ENCODE measurements around the gene RAB44. TPM values are rescaled to one million over a fixed set of nuclear protein-coding genes. Genes with fewer than 3 reads are reported as not detected.
"Not testable (repeated sequence)": the region's sequence is repeated elsewhere in the genome, so short reads cannot be mapped to it uniquely, and the experiment has no call there.

Gene RAB44
- total and polyA plus RNA-seq, 8 donors = 0.04 to 0.14 (median 0.09) TPM; not detected in 1

DNA sequence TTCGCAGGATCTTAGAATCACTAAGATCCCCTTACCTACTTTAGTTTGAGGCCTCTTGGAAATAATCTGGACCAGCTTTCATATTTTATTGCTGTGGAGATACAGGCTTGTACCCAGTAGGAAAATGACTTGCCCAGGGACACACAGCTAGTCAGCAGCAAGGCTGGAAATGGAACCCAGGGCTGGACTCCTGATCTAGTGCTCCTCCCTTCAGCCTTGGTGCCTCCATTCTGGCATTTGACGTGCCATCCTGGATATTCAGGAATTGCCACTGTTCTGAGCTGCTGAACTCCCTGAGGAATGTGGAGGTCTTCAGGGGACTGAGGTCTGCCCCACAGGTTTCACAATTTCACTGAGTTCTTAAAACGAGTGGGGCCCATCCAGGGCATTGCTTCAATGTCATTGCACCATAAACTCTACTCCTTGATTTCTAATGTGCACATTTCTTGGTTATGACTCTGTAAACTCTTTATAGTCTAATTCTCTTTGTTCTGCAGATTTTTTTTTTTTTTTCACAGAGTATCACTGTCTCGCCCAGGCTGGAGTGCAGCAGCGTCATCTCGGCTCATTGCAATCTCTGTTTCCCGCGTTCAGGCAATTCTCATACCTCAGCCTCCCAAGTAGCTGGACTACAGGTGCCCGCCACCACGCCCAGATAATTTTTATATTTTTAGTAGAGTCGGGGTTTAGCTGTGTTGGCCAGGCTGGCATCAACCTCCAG, 45.8 kb upstream of the RAB44 start:
- 93 to 95% methylated on average over 11 of the region's 11 CpGs for WGBS, 2 donors
- H3K27ac ChIP-seq = no peak overlapping the region
- TF ChIP-seq, protein P1, sequence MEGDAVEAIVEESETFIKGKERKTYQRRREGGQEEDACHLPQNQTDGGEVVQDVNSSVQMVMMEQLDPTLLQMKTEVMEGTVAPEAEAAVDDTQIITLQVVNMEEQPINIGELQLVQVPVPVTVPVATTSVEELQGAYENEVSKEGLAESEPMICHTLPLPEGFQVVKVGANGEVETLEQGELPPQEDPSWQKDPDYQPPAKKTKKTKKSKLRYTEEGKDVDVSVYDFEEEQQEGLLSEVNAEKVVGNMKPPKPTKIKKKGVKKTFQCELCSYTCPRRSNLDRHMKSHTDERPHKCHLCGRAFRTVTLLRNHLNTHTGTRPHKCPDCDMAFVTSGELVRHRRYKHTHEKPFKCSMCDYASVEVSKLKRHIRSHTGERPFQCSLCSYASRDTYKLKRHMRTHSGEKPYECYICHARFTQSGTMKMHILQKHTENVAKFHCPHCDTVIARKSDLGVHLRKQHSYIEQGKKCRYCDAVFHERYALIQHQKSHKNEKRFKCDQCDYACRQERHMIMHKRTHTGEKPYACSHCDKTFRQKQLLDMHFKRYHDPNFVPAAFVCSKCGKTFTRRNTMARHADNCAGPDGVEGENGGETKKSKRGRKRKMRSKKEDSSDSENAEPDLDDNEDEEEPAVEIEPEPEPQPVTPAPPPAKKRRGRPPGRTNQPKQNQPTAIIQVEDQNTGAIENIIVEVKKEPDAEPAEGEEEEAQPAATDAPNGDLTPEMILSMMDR (IDR thresholded peaks at IDR 0.05) = no peak
- no peaks in the 10 kb centered on the region for H3K9me3 ChIP-seq
- intact Hi-C loops (cut with DNase I) = no loop called here
- H3K4me1 ChIP-seq = no peaks in the 10 kb centered on the region
- no peak for ATAC-seq
- H3K36me3 ChIP-seq = no peaks in the 10 kb centered on the region
- H3K27me3 ChIP-seq = no peaks in the 10 kb centered on the region
- no peak for FAIRE-seq
- H3K4me3 ChIP-seq = no peak overlapping the region
- no peak for DNase-seq

DNA sequence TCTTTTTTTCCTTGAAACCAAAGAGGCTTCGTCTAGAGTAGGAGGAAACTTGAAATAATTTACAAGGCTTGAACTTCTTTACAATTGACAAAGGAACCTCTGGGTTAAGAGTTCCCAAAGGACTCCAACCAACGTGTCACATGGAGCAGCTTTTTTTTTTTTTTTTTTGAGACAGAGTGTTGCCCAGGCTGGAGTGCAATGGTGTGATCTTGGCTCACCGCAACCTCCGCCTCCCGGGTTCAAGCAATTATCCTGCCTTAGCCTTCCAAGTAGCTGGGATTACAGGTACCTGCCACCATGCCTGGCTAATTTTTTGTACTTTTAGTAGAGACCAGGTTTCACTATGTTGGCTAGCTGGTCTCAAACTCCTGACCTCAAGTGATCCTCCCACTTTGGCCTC, 43.2 kb upstream of the RAB44 start:
- FAIRE-seq, H3K36me3 ChIP-seq: not testable (repeated sequence)

DNA sequence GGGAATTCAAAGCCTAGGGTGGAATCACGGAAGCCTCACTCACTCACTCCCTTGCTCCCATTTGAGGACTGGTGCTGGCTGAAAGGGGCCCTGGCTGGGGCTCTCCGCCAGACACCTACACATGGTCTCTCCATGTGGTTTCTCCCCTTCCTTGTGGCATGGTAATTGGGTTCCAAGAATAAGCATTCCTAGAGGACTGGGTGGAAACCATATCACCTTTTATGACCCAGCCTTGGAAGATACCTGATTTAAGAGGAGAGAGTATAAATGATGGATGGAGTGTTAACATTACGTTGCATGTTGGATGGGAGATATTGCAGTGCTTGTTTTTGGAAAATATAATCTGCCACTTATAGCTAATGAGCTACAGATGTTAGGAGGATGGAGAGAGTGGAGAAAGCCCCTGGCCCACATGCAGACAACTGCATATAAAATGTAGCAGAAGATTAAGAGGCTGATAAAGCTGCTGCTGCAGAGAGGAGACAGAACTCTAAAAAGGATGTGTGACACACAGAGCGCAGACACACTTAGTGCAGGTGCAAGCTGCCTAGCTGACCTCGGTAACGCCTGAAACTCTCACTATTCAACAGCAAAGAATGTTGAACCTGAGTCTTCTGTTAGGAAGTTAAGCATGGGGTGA, 42.4 kb upstream of the RAB44 start:
- FAIRE-seq (no peak), ATAC-seq (no peak)
- 80 to 91% methylated on average over 6 of the region's 6 CpGs for WGBS, 2 donors

More for the DNA sequence above, 43.2 kb upstream of the RAB44 start:
- intact Hi-C loops (cut with DNase I); DNase-seq; H3K27ac ChIP-seq; H3K9me3 ChIP-seq; H3K4me3 ChIP-seq; H3K4me1 ChIP-seq; ATAC-seq; H3K27me3 ChIP-seq: not testable (repeated sequence)
- WGBS, 2 donors = 83 to 84% methylated on average over 5 of the region's 5 CpGs

DNA sequence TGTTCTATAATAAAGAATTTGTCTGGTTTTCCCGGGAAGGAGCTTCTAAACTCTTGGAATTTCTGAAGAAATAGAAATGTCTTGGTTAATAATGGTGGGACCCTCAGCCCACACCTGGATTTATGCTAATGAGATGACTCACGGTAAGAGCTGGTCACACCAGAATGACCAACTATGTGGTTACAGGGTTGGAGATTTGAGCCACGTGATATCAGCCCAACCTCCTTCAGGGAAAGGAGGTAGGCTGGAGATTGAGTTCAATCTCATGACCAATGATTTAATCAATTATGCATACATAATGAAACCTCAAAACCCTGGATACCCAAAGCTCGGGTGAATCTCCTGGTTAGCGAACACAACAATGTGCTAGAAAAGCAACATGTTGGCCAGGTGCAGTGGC, 41.2 kb upstream of the RAB44 start:
- 79 to 82% methylated on average over 5 of the region's 5 CpGs for WGBS, 2 donors
- intact Hi-C loops (cut with DNase I) = no loop called here

More for the DNA sequence above, 42.4 kb upstream of the RAB44 start:
- TF ChIP-seq, protein P1 (IDR thresholded peaks at IDR 0.05) = no peak
- no peak for DNase-seq
- intact Hi-C loops (cut with DNase I) = no loop called here
- no peaks in the 10 kb centered on the region for H3K9me3 ChIP-seq
- H3K27me3 ChIP-seq = no peaks in the 10 kb centered on the region
- no peak overlapping the region for H3K27ac ChIP-seq
- H3K36me3 ChIP-seq = no peaks in the 10 kb centered on the region
- no peaks in the 10 kb centered on the region for H3K4me1 ChIP-seq
- no peak overlapping the region for H3K4me3 ChIP-seq

DNA sequence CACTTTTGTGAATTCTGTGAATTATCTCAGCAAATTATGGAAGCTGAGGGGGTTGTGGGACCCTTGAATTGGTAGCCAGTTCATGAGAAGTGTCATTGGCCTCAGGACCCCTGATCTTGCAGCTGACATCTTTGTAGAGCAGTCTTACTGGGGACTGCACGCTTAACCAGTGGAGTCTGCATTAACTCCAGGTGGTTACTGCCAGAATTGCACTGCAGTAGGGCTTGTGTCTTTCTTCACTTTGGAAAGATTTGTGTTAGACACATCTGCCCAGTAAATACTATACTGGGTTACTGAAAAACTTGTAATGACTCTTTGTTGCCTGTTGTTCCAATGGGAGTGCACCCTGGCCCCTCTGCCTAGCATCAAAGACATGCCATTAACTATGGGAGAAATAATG, 40.4 kb upstream of the RAB44 start:
- TF ChIP-seq, protein P1 (IDR thresholded peaks at IDR 0.05) = no peak
- FAIRE-seq = no peak

More for the DNA sequence above, 41.2 kb upstream of the RAB44 start:
- H3K36me3 ChIP-seq = no peaks in the 10 kb centered on the region
- no peak for FAIRE-seq
- TF ChIP-seq, protein P1 (IDR thresholded peaks at IDR 0.05) = no peak
- H3K4me3 ChIP-seq = no peak overlapping the region
- no peak for ATAC-seq
- no peak for DNase-seq
- H3K27me3 ChIP-seq = no peaks in the 10 kb centered on the region
- no peaks in the 10 kb centered on the region for H3K4me1 ChIP-seq
- H3K27ac ChIP-seq = no peak overlapping the region
- no peaks in the 10 kb centered on the region for H3K9me3 ChIP-seq

More for the DNA sequence above, 40.4 kb upstream of the RAB44 start:
- H3K9me3 ChIP-seq = no peaks in the 10 kb centered on the region
- DNase-seq (no peak), ATAC-seq (no peak)
- H3K27ac ChIP-seq = no peak overlapping the region
- peaks cover 0 to 2% (median 2%) of the 10 kb centered on the region in 3 donors for H3K4me1 ChIP-seq
- H3K27me3 ChIP-seq = no peaks in the 10 kb centered on the region
- WGBS, 2 donors = 94 to 96% methylated on average over 1 of the region's 1 CpG
- no peak overlapping the region for H3K4me3 ChIP-seq
- intact Hi-C loops (cut with DNase I) = no loop called here
- no peaks in the 10 kb centered on the region for H3K36me3 ChIP-seq

Data from pancreas (tissue), 10 donors.